Prostate gland (tissue), 2 donors: Measurements from ENCODE around the gene ANTXR1. TPM values are rescaled to one million over a fixed set of nuclear protein-coding genes. Genes with fewer than 3 reads are reported as not detected.

Experiments
- DNase-seq: peaks from one replicate; pipeline ENCODE4 v3.0.0-alpha.2; 2019; ENCODE audit warnings: low spot score
- H3K27ac ChIP-seq, 2 donors: fragments of 200-600 bp; sonication (generic); 2 replicates each; pipeline ENCODE4 v1.5.1; 2017 to 2019
- H3K27me3 ChIP-seq: fragments of 200-600 bp; sonication (generic); replicated peaks from 2 replicates; pipeline ENCODE4 v1.5.1; 2019; ENCODE audit not compliant: insufficient read depth
- H3K36me3 ChIP-seq, 2 donors: fragments of 200-600 bp; sonication (generic); 1 replicate in 1 of 2; 2 replicates in 1 of 2; pipeline versions ENCODE4 v1.5.1 to v1.8.1; 2017 to 2019
- H3K4me1 ChIP-seq: fragments of 200-600 bp; sonication (generic); replicated peaks from 2 replicates; pipeline ENCODE4 v1.5.1; 2019
- H3K4me3 ChIP-seq, 2 donors: fragments of 200-600 bp; sonication (generic); 2 replicates each; pipeline ENCODE4 v1.5.1; 2017 to 2019
- H3K9me3 ChIP-seq: fragments of 200-600 bp; sonication (generic); 2 replicates; pipeline ENCODE4 v1.5.1; 2017
- CTCF ChIP-seq, 4 experiments: fragments of 200-600 bp in 2 of 4; fragments of 450-650 bp in 2 of 4; sonication (generic) in 2 of 4; IDR thresholded peaks; 1 replicate in 3 of 4; 2 replicates in 1 of 4; pipeline ENCODE4 v1.5.1; 2016 to 2019; ENCODE audit warnings: antibody characterized with exemption in 4 of 4, mild to moderate bottlenecking in 2 of 4, moderate library complexity in 2 of 4
- POLR2A ChIP-seq: fragments of 450-650 bp; IDR thresholded peaks from one replicate; pipeline ENCODE4 v1.6.1; 2016; ENCODE audit warnings: antibody characterized with exemption, mild to moderate bottlenecking
- POLR2AphosphoS5 ChIP-seq: sonication (generic); formaldehyde crosslinking; IDR thresholded peaks from one replicate; pipeline ENCODE4 v1.6.1; 2017; ENCODE audit warnings: antibody characterized with exemption
- WGBS: methylation state at CpG from one replicate; pipeline ENCODE4 v1.1.5; 2018; 5-methylcytosine and 5-hydroxymethylcytosine counted together
- intact Hi-C: fragments of 100-400 bp; cut with DNase I; formaldehyde crosslinking; loops from one replicate; pipeline ENCODE4 v1.14.2; 2022
- total RNA-seq, 2 donors: library from RNA; depleted of rRNA; stranded (reverse); fragments of >200 nt; gene quantifications; one replicate each; pipeline ENCODE4 v1.1.0, GENCODE V29; 2016

ANTXR1 gene
- total RNA-seq, 2 donors from 2014 or later, result 25.8 to 48.7 TPM

GRCh38 chr2:69165091-69165880, 152.3 kb downstream of the ANTXR1 start:
- no peak overlapping the region for H3K4me3 ChIP-seq
- 79% methylated on average over 10 of the region's 10 CpGs for WGBS
- no peak for DNase-seq
- intact Hi-C loops, result no loop called here
- no peak overlapping the region for H3K27ac ChIP-seq
- H3K36me3 ChIP-seq, result no peaks in the 10 kb centered on the region
- no peaks in the 10 kb centered on the region for H3K9me3 ChIP-seq
- no peaks in the 10 kb centered on the region for H3K4me1 ChIP-seq
- H3K27me3 ChIP-seq, result no peaks in the 10 kb centered on the region
- TF ChIP-seq POLR2A, result no peak
- TF ChIP-seq CTCF (IDR thresholded peaks at IDR 0.05), result no peak
- no peak for TF ChIP-seq POLR2AphosphoS5

- intact Hi-C loops, result no loop called here
- Histone ChIP-seq H3K27ac (no peak overlapping the region), H3K27me3 (no peaks in the 10 kb centered on the region), H3K9me3 (no peaks in the 10 kb centered on the region), H3K4me1 (no peaks in the 10 kb centered on the region), H3K4me3 (no peak overlapping the region), H3K36me3 (no peaks in the 10 kb centered on the region)
- TF ChIP-seq CTCF (IDR thresholded peaks at IDR 0.05) (no peak), POLR2AphosphoS5 (no peak), POLR2A (no peak)
- WGBS, result 94% methylated on average over 2 of the region's 2 CpGs
- no peak for DNase-seq
Observed at GRCh38 chr2:69166465-69166811, 153.5 kb downstream of the ANTXR1 start.

- H3K4me3 ChIP-seq, result no peak overlapping the region
- intact Hi-C loops, result no loop called here
- DNase-seq, result no peak
- no peaks in the 10 kb centered on the region for H3K27me3 ChIP-seq
- H3K9me3 ChIP-seq, result no peaks in the 10 kb centered on the region
- H3K4me1 ChIP-seq, result no peaks in the 10 kb centered on the region
- no peaks in the 10 kb centered on the region for H3K36me3 ChIP-seq
- TF ChIP-seq CTCF (IDR thresholded peaks at IDR 0.05), result no peak
- no peak for TF ChIP-seq POLR2AphosphoS5
- no peak for TF ChIP-seq POLR2A
- no peak overlapping the region for H3K27ac ChIP-seq
- WGBS, result 86% methylated on average over 5 of the region's 5 CpGs
Observed at GRCh38 chr2:69166812-69167468, 154.0 kb downstream of the ANTXR1 start.

DNA sequence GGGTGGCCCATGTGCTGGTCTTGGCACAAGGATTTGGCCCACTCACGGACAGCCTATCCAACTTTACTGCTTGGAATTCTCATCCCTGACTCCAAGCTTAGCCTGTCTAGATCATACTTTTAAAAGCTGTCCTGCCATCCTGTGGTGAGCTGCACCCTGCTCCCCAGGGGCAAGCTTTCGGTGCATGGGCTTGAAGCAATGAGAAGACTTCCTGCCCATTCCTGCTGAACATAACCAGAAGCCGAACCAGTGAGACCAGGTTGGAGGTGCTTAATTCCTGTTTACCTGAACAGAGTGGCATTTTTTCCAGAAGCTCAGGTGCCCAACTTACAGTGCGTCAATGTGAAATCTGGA, 154.5 kb downstream of the ANTXR1 start:
- Histone ChIP-seq H3K27ac (no peak overlapping the region), H3K9me3 (no peaks in the 10 kb centered on the region), H3K4me3 (no peak overlapping the region), H3K4me1 (no peaks in the 10 kb centered on the region), H3K27me3 (no peaks in the 10 kb centered on the region), H3K36me3 (no peaks in the 10 kb centered on the region)
- intact Hi-C loops, result no loop called here
- TF ChIP-seq CTCF (IDR thresholded peaks at IDR 0.05), result no peak
- no peak for TF ChIP-seq POLR2AphosphoS5
- no peak for TF ChIP-seq POLR2A
- no peak for DNase-seq
- WGBS, result 59% methylated on average over 4 of the region's 4 CpGs
